ENCODE results near the gene NUP98.

NUP98 gene

DNA sequence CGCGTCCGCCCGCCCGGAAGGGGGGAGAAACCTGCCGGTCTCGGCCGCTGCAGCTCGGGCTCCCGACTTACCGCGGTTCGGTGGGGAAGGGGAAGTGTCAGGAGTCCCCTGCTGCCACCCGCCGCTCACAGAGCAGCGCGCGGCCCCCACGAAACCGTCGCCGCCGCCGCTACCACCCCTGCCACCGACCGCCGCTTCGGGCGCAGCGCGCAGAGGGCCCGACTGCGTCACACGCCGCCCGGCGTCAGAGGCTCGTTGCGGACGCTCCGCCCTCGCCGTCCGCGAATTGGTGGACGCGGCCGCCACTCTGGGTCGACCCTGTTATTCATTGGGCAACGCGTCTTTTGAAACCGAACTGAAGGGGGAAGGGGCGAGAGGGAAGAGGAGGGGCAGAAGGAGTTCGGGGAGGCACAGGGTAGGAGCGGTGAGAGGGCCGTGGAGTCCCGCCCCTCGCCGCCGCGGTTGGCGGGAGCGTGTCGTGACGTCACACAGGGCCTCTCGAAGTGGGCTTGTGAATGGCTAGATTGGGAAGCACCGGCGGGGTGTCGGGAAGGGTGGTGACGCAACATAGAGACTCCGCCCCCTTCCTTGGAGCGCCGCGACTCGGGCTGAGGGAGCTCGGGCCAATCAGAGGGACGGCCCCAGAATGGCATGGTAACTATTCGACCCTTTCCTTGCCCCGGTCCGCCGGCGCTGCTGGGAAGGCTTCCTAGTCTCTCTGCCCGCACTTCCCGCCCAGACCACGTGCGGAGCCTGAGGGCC lies at the start of gene NUP98:
Gene NUP98, minus strand, starts transcription at position 226 of the 762 bp plus-strand sequence. CDS start 15,437 bp downstream, outside the sequence.
- ATAC-seq (replicated peaks): peak; percentile 95
- peak; percentile 100 for DNase-seq
- Mint-ChIP-seq H3K27ac (peak within 1 kb of the TSS; percentile 98), H3K4me1 (peaks cover 12 to 22% of the 10 kb centered on the region in 2 donors), H3K27me3 (no peaks in the 10 kb centered on the region), H3K4me3 (peak within 1 kb of the TSS; percentile 94), H3K36me3 (peaks cover 8 to 11% of the 10 kb centered on the region in 2 donors), H3K9me3 (no peaks in the 10 kb centered on the region)

DNA sequence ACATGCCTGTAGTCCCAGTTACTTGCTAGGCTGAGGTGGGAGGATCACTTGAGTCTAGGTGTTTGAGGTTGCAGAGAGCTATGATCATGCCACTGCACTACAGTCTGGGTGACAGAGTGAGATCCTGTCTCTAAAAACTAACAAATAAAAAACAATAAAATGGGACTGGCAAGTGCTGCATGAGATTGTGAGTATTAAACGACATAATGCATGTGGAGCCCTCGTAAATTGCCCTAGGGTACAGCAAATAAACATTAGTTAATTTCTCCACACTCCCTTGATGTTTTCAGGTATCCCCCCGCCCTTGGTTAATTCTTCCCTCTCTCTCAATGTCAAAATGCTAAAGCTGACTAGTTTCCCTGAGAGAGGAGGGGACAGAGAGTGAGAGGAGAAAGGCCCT lies 48.3 kb upstream of the NUP98 start:
- Mint-ChIP-seq H3K9me3 (no peaks in the 10 kb centered on the region), H3K4me1 (peaks cover 12 to 25% of the 10 kb centered on the region in 2 donors), H3K36me3 (peaks cover 0 to 1% of the 10 kb centered on the region in 2 donors), H3K27me3 (no peaks in the 10 kb centered on the region), H3K27ac (no peak overlapping the region), H3K4me3 (no peak overlapping the region)
- ATAC-seq (replicated peaks) (no peak), DNase-seq (no peak)

DNA sequence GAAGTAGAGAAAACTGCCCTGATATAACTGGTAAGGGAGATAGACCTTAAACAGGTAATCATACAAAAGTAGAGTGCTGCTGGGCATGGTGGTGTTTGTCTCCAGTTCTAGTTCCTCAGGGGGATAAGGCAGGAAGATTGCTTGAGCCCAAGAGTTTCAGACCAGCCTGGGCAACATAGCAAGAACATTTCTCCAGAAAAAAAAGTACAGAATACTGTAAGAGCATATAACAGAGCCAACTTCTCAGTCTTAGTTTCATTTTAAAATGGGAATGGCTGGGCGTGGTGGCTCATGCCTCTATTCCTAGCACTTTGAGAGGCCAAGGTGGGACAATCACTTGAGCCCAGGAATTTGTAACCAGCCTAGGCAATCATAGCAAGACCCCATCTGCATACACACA lies 47.9 kb upstream of the NUP98 start:
- ATAC-seq (replicated peaks) (no peak), DNase-seq (no peak)
- peaks cover 12 to 25% of the 10 kb centered on the region in 2 donors for H3K4me1 Mint-ChIP-seq
- no peaks in the 10 kb centered on the region for H3K9me3 Mint-ChIP-seq
- no peak overlapping the region for H3K27ac Mint-ChIP-seq
- H3K4me3 Mint-ChIP-seq: no peak overlapping the region
- H3K27me3 Mint-ChIP-seq: no peaks in the 10 kb centered on the region
- H3K36me3 Mint-ChIP-seq: peaks cover 0 to 4% of the 10 kb centered on the region in 2 donors

DNA sequence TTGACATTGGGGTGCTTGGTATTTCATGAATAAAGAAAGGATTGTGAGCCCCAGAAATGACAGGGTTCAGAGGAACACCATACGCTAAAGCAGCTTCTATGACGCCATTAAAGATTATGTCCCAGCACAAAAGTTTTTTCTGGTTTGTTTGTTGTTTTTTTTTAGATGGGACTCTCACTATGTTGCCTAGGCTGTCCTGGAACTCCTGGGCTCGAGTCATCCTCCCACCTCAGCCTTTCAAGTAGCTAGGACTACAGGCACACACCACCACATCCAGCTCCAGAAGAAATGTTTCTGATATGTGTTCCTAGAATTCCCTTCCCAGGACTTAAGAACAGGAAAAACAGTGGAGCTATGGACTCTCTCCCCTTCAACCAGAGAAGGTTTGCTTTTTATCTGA lies 46.0 kb upstream of the NUP98 start:
- no peak for ATAC-seq (replicated peaks)
- no peaks in the 10 kb centered on the region for H3K27me3 Mint-ChIP-seq

DNA sequence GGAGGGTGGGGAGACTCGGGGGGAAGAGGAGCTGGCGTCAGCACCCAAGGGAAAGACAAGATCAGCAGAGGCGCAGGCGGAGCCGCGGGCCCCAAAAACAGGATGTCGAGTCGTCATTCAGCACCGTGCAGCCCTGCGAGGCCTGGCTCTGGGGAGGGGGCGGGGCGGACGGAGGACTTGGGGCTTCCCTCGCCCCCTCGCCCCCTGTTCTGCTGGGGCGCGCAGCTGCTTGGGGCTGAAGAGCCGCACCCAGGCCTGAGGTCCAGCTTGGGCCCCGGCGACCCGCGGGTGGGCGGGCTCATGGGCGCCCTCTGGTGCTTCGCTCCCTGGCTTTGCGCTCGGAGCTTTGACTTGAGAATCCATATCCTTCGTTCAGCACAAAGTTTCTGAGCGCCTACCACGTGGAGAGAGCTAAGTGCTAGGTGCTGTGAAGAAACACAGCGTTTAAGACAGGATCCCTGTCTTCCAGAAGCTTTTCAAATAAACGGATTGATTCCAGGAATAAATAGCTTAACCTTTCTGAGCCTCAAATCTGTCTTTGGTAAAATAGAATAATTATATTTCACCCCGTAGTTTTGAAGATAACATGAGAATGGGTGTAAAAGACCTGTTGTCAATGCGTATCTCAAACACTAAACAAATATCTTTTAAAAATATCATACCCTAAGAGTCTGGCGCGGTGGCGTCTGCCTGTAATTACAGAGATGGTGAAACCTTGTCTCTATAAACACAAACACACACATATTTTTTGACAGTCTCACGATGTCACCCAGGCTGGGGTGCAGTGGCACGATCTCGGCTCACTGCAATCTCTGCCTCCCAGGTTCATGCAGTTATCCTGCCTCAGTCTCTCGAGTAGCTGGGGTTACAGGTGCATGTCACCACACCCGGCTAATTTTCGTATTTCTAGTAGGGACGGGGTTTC lies 44.3 kb upstream of the NUP98 start:
- Mint-ChIP-seq H3K4me1 (peaks cover 27 to 50% of the 10 kb centered on the region in 2 donors), H3K4me3 (peak overlapping the region; percentile 85 to 96), H3K36me3 (peaks cover 24 to 27% of the 10 kb centered on the region in 2 donors), H3K27me3 (no peaks in the 10 kb centered on the region), H3K9me3 (no peaks in the 10 kb centered on the region), H3K27ac (peak overlapping the region; percentile 79)
- DNase-seq: no peak
- peak in 1 of 2 donors; percentile 83 for ATAC-seq (replicated peaks)

More for the DNA sequence above, 46.0 kb upstream of the NUP98 start:
- no peak overlapping the region for H3K27ac Mint-ChIP-seq
- peaks cover 18 to 36% of the 10 kb centered on the region in 2 donors for H3K4me1 Mint-ChIP-seq
- DNase-seq: no peak
- H3K9me3 Mint-ChIP-seq: no peaks in the 10 kb centered on the region
- H3K4me3 Mint-ChIP-seq: no peak overlapping the region
- peaks cover 15 to 19% of the 10 kb centered on the region in 2 donors for H3K36me3 Mint-ChIP-seq

DNA sequence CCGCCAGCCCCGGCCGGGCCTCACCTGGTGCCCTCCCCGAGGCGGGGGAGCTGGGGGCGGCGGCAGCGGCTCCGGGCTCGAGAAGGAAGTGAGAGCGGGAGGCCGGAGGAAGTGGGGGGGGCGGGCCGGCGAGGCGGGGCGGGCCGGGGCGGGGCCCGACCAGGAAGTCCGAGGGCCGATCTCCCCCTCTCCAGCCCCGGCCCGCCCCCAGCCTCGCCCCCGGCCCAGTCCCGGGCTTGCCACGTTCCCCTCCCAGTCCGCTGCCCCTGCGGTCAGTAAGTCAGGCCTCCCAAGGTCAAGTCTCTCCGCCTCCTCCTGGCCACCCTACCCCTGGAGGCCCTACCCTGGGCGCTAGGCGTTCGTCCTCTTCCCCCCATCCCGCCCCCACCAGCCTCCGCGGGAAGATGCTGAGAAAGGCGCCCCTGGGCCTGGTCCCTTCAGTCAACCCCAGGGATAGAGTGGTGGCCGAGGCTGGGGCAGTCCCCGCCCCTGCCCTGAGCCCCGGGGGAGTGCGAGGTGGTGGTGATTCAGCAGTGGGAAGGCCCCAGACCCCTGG lies 43.6 kb upstream of the NUP98 start, which contains the start of gene RHOG:
Gene RHOG, minus strand, starts transcription at position 90 of the 556 bp plus-strand sequence. CDS start 12,821 bp downstream, outside the sequence.
- Mint-ChIP-seq H3K27me3 (no peaks in the 10 kb centered on the region), H3K4me3 (peak within 1 kb of the TSS; percentile 85 to 96), H3K27ac (peak within 1 kb of the TSS; percentile 79), H3K36me3 (peaks cover 24 to 27% of the 10 kb centered on the region in 2 donors), H3K4me1 (peaks cover 27 to 57% of the 10 kb centered on the region in 2 donors), H3K9me3 (no peaks in the 10 kb centered on the region)
- peak; percentile 99 for DNase-seq
- peak; percentile 85 to 88 for ATAC-seq (replicated peaks)

DNA sequence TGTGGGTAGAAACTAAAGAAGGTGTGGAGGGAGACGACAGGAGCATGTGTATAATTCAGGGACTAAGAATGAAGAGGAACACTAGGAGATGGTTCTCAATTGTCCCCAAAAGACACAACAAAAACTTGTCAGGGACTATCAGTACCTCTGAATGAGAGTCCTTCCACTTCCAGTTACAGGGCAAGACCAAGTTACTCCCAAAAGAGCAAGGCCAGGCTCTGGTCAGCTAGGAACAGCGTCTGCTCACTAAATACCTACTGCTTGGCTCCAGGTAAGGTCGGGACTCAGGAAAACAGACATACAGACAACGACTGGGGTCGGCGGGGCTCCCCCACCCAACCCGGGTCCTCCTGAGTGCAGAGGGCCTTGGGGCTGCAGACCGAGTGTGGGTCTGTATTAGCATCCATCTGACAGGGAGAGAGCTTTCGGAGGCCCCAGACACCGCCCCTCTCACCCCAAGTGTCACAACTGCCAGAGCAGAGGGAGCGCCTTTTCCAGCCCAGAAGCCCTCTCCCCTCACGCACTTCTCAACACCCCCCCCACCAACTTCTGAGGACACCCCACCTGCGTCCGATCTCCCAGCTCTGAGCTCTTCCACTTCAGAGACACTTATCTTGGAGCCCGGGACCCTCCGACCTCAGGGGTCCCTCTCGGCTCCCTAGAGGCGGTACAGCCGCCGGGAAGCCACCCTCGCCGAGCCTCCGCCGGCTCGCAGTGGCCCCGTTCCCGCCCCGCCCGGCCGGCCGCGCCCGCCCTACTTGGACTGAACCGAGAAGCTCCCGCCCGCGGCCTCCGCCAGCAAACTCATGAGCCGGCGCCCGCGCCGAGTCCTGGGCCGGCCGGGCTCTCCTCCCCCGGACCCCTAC lies 42.9 kb upstream of the NUP98 start:
- peak overlapping the region; percentile 79 for H3K27ac Mint-ChIP-seq
- no peak for DNase-seq
- peaks cover 31 to 32% of the 10 kb centered on the region in 2 donors for H3K36me3 Mint-ChIP-seq
- H3K27me3 Mint-ChIP-seq: no peaks in the 10 kb centered on the region
- no peak for ATAC-seq (replicated peaks)
- peaks cover 32 to 62% of the 10 kb centered on the region in 2 donors for H3K4me1 Mint-ChIP-seq
- H3K9me3 Mint-ChIP-seq: no peaks in the 10 kb centered on the region
- H3K4me3 Mint-ChIP-seq: peak overlapping the region; percentile 85 to 96

DNA sequence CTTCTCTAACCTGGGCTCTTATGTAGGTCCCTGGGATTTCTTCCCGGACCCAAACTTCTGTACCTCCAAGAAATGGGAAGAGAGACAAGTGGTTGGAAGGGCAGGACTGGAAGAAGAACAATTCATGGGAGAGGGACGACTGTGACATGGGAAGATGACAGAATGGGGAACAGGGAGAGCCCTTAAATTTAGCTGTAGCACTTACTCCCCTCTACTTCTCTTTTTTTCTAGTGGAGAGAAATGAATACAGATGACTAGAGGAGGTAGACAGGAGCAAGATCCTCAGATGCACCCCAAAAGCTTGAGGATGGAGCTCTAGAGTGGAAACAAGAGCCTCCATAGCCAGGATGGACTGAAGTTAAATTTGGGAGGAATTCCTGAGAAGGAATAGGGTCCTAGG lies 41.1 kb upstream of the NUP98 start:
- peak overlapping the region; percentile 85 to 96 for H3K4me3 Mint-ChIP-seq
- no peak for DNase-seq
- H3K9me3 Mint-ChIP-seq: no peaks in the 10 kb centered on the region
- no peaks in the 10 kb centered on the region for H3K27me3 Mint-ChIP-seq
- peaks cover 43 to 70% of the 10 kb centered on the region in 2 donors for H3K4me1 Mint-ChIP-seq
- peak overlapping the region; percentile 90 for H3K27ac Mint-ChIP-seq
- peaks cover 47% of the 10 kb centered on the region in 2 donors for H3K36me3 Mint-ChIP-seq
- no peak for ATAC-seq (replicated peaks)

- peak overlapping the region; percentile 90 for H3K27ac Mint-ChIP-seq
- peaks cover 50 to 77% of the 10 kb centered on the region in 2 donors for H3K4me1 Mint-ChIP-seq
- ATAC-seq (replicated peaks) (no peak), DNase-seq (no peak)
- H3K36me3 Mint-ChIP-seq: peaks cover 47 to 54% of the 10 kb centered on the region in 2 donors
- H3K4me3 Mint-ChIP-seq: peak overlapping the region; percentile 85 to 96
- no peaks in the 10 kb centered on the region for H3K27me3 Mint-ChIP-seq
- no peaks in the 10 kb centered on the region for H3K9me3 Mint-ChIP-seq
Measured at GRCh38 chr11:3837793-3838192, 40.4 kb upstream of the NUP98 start.

GRCh38 chr11:3836903-3837302 lies 39.5 kb upstream of the NUP98 start:
- Mint-ChIP-seq H3K4me3 (peak overlapping the region; percentile 85 to 96), H3K4me1 (peaks cover 56 to 84% of the 10 kb centered on the region in 2 donors), H3K27ac (peak overlapping the region; percentile 86), H3K36me3 (peaks cover 47 to 63% of the 10 kb centered on the region in 2 donors), H3K9me3 (no peaks in the 10 kb centered on the region), H3K27me3 (no peaks in the 10 kb centered on the region)
- DNase-seq: no peak
- no peak for ATAC-seq (replicated peaks)

DNA sequence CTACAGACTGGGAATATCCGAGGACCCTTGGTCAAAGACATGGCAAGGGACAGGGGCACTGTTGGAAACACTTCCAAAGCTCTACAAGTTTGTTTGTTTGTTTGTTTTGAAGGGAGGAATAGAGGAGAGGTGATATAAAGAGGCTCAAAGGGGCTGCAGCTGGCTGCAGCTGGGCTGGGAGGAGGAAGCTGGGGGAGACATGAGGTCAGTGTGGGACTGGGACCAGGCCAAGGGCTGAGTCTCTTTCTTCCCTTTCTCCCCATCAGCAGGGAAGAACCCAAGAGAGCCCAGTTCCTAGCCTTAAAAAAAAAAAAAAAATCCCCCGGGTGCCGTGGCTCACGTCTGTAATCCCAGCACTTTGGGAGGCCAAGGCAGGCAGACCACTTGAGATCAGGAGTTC lies 38.4 kb upstream of the NUP98 start:
- Mint-ChIP-seq H3K4me1 (peaks cover 64 to 91% of the 10 kb centered on the region in 2 donors), H3K27me3 (no peaks in the 10 kb centered on the region), H3K27ac (peak overlapping the region; percentile 86), H3K4me3 (peak overlapping the region; percentile 76 to 77), H3K9me3 (peaks cover 0 to 1% of the 10 kb centered on the region in 2 donors), H3K36me3 (peaks cover 58 to 75% of the 10 kb centered on the region in 2 donors)
- DNase-seq: no peak
- ATAC-seq (replicated peaks): no peak

DNA sequence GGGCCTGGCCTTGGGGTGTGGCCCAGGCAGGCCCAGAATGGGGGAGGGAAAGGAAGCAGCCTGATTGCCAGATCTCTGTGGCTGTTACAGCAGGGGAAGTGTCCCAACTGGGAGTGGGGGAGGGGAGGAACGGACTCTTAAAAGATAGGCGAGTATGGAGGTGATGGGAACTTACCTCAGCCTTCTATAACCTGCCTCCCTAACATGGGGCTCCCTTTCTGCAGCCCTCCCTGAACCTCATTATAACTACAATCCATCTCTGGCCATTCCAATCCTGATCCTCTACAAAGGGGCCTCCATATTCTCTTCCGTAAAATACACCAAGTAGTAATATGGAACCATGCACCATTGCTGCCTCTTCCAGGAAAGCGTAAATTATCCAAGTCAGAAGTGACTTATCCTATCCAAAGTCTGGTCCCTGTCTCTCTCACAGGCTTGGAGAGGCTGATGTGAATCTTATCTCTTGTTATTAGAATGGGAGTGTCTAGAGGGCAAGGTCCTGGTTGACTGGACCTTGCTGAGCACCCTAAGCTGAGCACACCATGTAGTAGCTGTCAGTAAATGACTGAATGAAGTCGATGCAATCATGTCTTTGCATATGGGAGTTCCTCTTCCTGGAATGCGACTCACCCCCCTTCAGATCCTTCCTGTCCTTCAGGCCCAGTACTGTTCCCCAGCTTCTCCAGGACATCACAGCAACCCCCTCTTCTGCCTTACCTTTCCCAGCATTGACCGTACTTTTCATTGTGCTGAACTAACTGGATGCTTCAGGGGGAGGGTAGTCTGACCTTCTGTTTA lies 37.5 kb upstream of the NUP98 start:
- no peaks in the 10 kb centered on the region for H3K27me3 Mint-ChIP-seq
- DNase-seq (no peak), ATAC-seq (replicated peaks) (no peak)
- H3K4me1 Mint-ChIP-seq: peaks cover 66 to 91% of the 10 kb centered on the region in 2 donors
- peak overlapping the region; percentile 86 for H3K27ac Mint-ChIP-seq
- H3K4me3 Mint-ChIP-seq: peak overlapping the region; percentile 76 to 77
- peaks cover 0 to 1% of the 10 kb centered on the region in 2 donors for H3K9me3 Mint-ChIP-seq
- H3K36me3 Mint-ChIP-seq: peaks cover 52 to 74% of the 10 kb centered on the region in 2 donors

- peaks cover 0 to 1% of the 10 kb centered on the region in 2 donors for H3K9me3 Mint-ChIP-seq
- peaks cover 46 to 69% of the 10 kb centered on the region in 2 donors for H3K36me3 Mint-ChIP-seq
- H3K27me3 Mint-ChIP-seq: no peaks in the 10 kb centered on the region
- peak overlapping the region; percentile 76 to 77 for H3K4me3 Mint-ChIP-seq
- no peak for DNase-seq
- H3K4me1 Mint-ChIP-seq: peaks cover 62 to 85% of the 10 kb centered on the region in 2 donors
- no peak for ATAC-seq (replicated peaks)
- H3K27ac Mint-ChIP-seq: peak overlapping the region; percentile 86
Measured at GRCh38 chr11:3834349-3834663, 37.0 kb upstream of the NUP98 start.

Measured in stimulated activated naive B cell treated with anti-CD40 and anti-IgM and Interleukin-4, amounts not matched to agents 10 μg/mL and 1 μg/mL and 100 μg/mL, for 72 hours (primary cell).